Coronary artery (tissue), 2 donors: ENCODE results near the gene SLTM.
A peak's percentile ranks its signal among the peaks of the same experiment; 100 is the strongest.
"Not testable (repeated sequence)": the region's sequence is repeated elsewhere in the genome, so short reads cannot be mapped to it uniquely, and the experiment has no call there.

Source experiments
- DNase-seq: peaks from one replicate; pipeline ENCODE4 v3.0.0-alpha.2; 2017; ENCODE audit warnings: low spot score
- H3K27ac ChIP-seq, 2 donors: fragments of 200-600 bp; sonication (generic); one replicate each; pipeline ENCODE4 v1.5.1; 2016 to 2019
- H3K4me3 ChIP-seq: fragments of 200-600 bp; sonication (generic); 2 replicates; pipeline ENCODE4 v1.5.1; 2016; ENCODE audit warnings: mild to moderate bottlenecking, moderate library complexity
- CTCF ChIP-seq: fragments of 200-600 bp; sonication (generic); IDR thresholded peaks from one replicate; pipeline ENCODE4 v1.5.1; 2019; ENCODE audit warnings: antibody characterized with exemption

The SLTM gene

DNA sequence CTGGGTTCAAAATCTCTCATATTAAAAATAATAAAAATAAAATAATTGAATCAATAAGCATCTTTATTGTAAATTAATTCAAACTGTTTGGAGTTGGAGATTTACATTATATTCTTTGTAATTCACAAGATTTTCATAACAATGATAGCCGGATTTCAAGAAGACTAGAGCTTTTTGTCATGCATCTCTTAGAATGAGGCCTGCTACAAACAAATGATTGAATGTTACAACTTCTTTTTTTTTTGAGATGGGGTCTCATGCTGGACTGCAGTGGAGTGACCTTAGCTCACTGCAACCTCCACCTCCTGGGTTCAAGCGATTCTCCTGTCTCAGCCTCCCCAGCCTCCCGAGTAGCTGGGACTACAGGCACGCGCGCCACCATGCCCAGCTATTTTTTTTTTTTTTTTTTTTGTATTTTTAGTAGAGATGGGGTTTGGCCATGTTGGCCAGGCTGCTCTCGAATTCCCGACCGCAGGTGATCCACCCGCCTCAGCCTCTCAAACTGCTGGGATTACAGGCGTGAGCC is 3.5 kb downstream of the SLTM start:
- TF ChIP-seq CTCF, result no peak
- H3K4me3 ChIP-seq, result no peak overlapping the region
- no peak overlapping the region for H3K27ac ChIP-seq
- DNase-seq, result no peak

GRCh38 chr15:58926823-58927222 is 6.7 kb downstream of the SLTM start:
- no peak for DNase-seq
- Histone ChIP-seq H3K4me3 (no peak overlapping the region), H3K27ac (no peak overlapping the region)
- TF ChIP-seq CTCF, result no peak

- Histone ChIP-seq H3K27ac (peak overlapping the region in 1 of 2 donors; percentile 73), H3K4me3 (no peak overlapping the region)
- TF ChIP-seq CTCF, result no peak
- DNase-seq, result no peak
These were observed 9.2 kb downstream of the SLTM start for GRCh38 chr15:58924327-58924726.

DNA sequence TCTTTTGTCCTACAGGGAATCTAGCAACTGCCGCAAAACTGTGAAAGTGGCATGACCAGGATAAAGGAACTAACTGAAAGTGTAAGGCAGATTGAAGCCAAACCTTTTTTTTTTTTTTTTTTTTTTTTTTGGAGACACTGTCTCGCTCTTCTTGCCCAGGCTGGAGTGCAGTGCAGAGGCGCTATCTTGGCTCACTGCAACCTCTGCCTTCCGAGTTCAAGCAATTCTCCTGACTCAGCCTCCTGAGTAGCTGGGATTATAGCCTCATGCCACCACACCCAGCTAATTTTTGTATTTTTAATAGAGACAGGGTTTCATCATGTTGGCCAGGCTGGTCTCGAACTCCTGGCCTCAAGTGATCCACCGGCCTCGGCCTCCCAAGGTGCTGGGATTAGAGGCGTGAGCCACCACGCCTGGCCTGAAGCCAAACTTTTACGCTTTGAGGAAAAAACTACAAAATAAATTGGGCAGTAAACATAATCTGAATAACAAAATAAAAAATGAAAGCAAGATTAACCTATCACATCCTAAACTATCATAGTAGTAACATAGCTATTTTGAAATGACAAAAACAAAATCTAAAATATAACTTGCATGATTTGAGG is 9.7 kb downstream of the SLTM start:
- DNase-seq, result no peak
- TF ChIP-seq CTCF, result no peak

GRCh38 chr15:58923284-58923683 is 10.2 kb downstream of the SLTM start:
- H3K27ac ChIP-seq, result peak overlapping the region in 1 of 2 donors; percentile 12
- TF ChIP-seq CTCF, result no peak

More for the DNA sequence above, 9.7 kb downstream of the SLTM start:
- H3K4me3 ChIP-seq, result no peak overlapping the region
- H3K27ac ChIP-seq, result peak overlapping the region; percentile 12 to 73

DNA sequence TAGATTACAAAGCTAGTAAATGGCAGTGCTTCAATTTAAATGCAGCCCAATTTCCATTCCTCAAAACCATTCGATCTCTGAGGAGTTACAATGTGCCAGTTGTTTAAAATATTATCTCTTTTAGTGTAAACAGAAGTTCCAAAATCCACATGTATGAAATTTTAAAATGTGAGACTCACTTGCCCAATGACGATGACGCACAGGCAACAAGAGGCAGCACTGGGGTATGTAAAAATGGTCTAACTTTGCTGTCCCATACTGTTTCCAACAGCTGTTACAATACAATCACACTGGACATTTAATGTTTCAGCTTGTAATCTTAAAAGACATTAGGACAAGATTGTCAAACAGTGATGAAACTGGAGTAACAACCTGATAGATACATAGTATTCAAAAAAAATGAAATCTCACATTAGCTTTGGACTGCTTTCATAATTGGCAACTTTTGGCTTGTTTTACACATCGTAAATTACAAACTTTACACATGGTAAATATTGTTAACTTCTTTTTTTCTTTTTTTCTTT is 12.2 kb downstream of the SLTM start:
- no peak for DNase-seq
- no peak for TF ChIP-seq CTCF
- no peak overlapping the region for H3K27ac ChIP-seq

More at GRCh38 chr15:58923284-58923683, 10.2 kb downstream of the SLTM start:
- H3K4me3 ChIP-seq, result no peak overlapping the region
- no peak for DNase-seq

GRCh38 chr15:58920447-58920846 is 13.0 kb downstream of the SLTM start:
- H3K4me3 ChIP-seq, H3K27ac ChIP-seq, DNase-seq: not testable (repeated sequence)

More for the DNA sequence above, 12.2 kb downstream of the SLTM start:
- no peak overlapping the region for H3K4me3 ChIP-seq
